ENCODE measurements around the gene CD300H.
"Not testable (repeated sequence)": the region's sequence is repeated elsewhere in the genome, so short reads cannot be mapped to it uniquely, and the experiment has no call there.

The CD300H gene

DNA sequence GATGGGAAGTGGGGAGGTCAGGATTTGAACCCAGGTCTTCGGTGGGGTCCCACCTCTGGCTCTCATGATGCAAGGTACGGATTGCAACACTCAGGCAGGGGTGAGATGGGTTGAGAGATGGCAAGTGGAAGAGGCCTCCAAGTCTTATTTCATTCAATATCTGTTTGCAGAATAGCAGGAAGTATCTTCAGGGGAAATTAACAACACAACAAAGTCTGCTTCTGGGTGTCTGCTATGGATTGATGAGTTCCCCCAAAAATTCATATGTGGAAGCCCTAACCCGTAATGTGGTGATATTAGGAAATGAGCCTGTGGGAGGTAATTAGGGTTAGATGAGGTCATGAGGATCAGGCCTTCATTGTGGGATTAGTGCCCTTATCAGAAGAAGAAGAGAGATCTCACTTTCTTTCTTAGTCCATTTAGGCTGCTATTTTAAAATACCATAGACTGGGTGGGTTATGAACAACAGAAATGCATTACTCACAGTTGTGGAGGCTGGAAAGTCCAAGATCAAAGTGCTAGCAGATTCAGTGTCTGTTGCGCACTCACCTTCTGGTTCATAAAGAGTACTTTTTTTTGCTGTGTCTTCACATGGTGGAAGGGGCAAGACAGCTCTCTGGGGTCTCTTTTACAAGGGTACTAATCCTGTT is 4.4 kb upstream of the CD300H start:
- no peaks in the 10 kb centered on the region for H3K9me3 ChIP-seq (ENCODE audit: control insufficient read depth, insufficient read depth, low read length)
- H3K36me3 ChIP-seq (ENCODE audit: insufficient read depth, low read length): no peaks in the 10 kb centered on the region
- peaks cover 11% of the 10 kb centered on the region; the same call in 1 of the 2 replicates for H3K4me1 ChIP-seq (ENCODE audit: insufficient read depth, low read length)
- no peak overlapping the region for H3K9ac ChIP-seq (ENCODE audit: low read depth, low read length)

DNA sequence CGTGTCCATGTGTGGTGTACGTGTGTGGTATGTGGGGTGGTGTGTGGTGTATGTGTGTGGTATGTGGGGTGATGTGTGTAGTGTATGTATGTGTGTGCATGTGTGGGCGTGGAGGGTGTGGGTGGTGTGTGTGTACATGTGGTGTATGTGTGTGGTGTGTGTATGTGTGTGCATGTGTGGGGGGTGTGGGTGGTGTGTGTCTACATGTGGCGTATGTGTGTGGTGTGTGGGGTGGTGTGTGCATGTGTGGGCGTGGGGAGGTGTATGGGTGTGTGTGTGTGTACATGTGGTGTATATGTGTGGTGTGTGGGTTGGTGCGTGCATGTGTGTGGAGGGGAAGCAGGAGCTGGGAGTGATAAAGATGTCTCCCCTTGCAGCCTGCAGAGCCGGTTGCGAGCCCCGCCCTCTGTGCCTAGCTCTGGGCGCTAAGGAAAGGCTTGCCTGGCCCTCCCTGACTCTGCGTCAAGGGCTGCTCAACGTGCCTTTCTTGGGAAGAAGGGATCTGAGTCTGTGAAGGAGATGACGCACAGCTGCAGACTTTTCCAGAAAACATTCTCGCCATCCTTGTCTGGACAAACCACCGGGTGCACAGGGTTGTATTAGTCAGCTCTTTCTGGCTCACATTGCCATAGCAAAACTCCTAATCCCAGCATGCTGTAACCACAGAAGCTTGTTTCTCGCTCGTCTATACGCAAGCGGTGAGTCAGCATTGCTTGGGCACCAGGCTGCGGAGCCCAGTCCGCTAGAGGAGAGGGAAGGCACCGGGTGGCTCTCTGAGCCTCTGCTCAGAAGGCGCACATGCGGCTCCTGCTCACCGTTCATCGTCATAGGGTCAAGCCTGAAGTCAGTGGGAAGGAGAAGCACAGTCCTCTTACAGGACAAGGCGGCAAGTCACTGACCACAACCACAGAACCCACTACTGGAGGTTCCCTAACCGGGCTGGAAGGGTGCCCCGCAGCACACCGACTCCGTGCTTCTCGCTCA is 2.0 kb upstream of the CD300H start:
- Histone ChIP-seq H3K9ac (ENCODE audit: low read depth, low read length) (no peak overlapping the region), H3K4me1 (ENCODE audit: insufficient read depth, low read length) (peaks cover 11% of the 10 kb centered on the region; the same call in 1 of the 2 replicates)

DNA sequence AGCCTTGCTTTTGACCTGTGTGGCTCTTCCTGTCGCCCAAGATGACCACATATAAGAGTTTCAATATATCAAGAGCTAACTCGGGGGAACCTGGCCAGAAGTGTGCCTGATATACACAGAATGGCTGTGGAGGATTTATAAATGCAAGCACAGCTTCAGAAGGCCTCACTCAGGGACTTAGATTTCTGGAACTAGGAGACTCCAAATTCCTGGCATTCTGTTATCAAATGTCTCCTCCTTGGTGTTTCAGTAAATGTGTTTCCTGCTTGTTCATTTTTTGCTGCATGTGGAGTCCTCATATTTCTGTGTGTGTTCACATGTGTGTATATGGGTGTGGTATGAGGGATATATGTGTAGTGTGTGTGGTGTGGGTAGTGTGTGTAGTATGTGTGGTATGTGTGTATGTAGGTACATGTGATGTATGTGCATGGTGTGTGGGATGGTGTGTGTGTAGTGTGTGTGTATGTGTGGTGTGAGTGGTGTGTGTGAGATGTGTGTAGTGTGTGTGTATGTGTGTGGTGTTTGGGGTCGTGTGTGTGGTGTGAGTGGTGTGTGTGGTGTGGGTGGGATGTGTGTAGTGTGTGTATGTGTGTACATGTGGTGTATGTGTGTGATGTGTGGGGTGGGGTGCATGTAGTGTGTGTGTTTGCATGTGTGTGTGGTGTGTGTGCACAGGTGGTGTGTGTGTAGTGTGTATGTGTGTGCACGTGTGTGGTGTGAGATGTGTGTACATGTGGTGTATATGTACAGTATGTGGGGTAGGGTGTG is 981 bp upstream of the CD300H start:
- H3K36me3 ChIP-seq (ENCODE audit: insufficient read depth, low read length): no peaks in the 10 kb centered on the region
- no peak overlapping the region for H3K9ac ChIP-seq (ENCODE audit: low read depth, low read length)
- peaks cover 11% of the 10 kb centered on the region; the same call in 1 of the 2 replicates for H3K4me1 ChIP-seq (ENCODE audit: insufficient read depth, low read length)
- H3K9me3 ChIP-seq (ENCODE audit: control insufficient read depth, insufficient read depth, low read length): no peaks in the 10 kb centered on the region

More for the DNA sequence above, 2.0 kb upstream of the CD300H start:
- Histone ChIP-seq H3K9me3 (ENCODE audit: control insufficient read depth, insufficient read depth, low read length) (no peaks in the 10 kb centered on the region), H3K36me3 (ENCODE audit: insufficient read depth, low read length) (no peaks in the 10 kb centered on the region)

DNA sequence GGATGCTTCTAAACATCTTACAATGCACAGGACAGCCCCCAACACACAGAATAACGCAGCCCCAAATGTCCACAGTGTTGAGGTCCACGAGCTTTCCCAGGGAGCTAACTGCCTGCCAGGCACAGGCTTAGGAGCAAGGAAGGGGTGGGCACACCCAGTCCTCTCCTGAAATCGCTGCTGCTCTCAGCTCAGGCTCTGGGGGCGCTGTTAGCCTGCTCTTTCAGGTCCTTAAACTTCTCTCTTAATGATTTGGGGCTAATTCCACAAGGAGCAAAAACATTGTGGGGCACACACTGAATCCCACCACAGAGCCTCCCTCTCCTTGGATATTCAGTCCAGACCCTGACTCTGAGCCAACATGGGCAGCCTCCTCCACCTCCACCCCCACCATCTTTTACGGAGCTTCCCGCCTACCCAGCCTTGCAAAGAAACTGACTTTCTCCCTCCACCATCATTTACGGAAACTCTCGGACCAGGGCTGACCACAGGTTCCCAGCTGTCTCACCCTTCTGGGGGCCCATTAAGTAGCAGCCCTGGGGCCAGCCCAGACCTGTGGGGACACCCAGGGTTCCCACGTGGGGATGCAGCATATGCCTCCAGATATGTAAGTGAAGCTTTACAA is 1.1 kb downstream of the CD300H start:
- no peaks in the 10 kb centered on the region for H3K9me3 ChIP-seq (ENCODE audit: control insufficient read depth, insufficient read depth, low read length)
- H3K9ac ChIP-seq (ENCODE audit: low read depth, low read length): no peak overlapping the region
- no peaks in the 10 kb centered on the region for H3K36me3 ChIP-seq (ENCODE audit: insufficient read depth, low read length)
- H3K4me1 ChIP-seq (ENCODE audit: insufficient read depth, low read length): peaks cover 11% of the 10 kb centered on the region; the same call in 1 of the 2 replicates

DNA sequence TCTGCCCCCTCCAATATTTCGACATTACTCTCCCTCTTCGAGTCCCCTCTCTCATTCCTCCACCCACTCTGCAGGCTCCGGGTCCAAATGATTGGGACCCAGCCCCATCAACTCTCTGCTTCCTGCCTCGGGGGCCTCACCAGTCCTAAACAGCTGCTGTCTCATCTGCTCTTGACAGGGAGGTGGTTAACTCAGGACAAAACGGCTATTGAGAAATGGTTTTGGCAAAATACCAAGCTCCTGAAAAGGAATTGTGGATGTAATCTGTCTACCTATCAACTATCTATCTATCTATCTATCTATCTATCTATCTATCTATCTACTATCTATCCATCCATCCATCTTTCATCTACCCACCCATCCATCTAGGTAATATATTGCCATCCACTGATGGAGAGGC is 2.2 kb downstream of the CD300H start:
- Histone ChIP-seq H3K9me3 (ENCODE audit: control insufficient read depth, insufficient read depth, low read length) (no peaks in the 10 kb centered on the region), H3K4me1 (ENCODE audit: insufficient read depth, low read length) (peaks cover 11% of the 10 kb centered on the region; the same call in 1 of the 2 replicates), H3K9ac (ENCODE audit: low read depth, low read length) (no peak overlapping the region), H3K36me3 (ENCODE audit: insufficient read depth, low read length) (no peaks in the 10 kb centered on the region)

DNA sequence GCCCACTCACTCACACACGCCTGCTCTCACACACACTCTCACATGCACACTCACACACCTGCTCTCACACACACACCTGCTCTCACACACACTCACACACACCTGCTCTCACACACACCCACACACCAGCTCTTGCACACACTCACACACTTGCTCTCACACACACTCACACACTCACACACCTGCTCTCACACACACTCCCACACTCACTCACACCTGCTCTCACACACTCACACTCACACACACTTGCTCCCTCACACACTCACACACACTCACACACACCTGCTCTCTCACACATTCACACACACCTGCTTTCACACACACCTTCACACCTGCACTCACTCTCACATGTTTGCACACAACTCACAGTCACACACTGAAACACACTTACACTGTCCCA is 4.0 kb downstream of the CD300H start:
- Histone ChIP-seq H3K4me1 (ENCODE audit: insufficient read depth, low read length) (no peaks in the 10 kb centered on the region), H3K9me3 (ENCODE audit: control insufficient read depth, insufficient read depth, low read length) (no peaks in the 10 kb centered on the region), H3K36me3 (ENCODE audit: insufficient read depth, low read length) (no peaks in the 10 kb centered on the region), H3K9ac (ENCODE audit: low read depth, low read length) (no peak overlapping the region)

DNA sequence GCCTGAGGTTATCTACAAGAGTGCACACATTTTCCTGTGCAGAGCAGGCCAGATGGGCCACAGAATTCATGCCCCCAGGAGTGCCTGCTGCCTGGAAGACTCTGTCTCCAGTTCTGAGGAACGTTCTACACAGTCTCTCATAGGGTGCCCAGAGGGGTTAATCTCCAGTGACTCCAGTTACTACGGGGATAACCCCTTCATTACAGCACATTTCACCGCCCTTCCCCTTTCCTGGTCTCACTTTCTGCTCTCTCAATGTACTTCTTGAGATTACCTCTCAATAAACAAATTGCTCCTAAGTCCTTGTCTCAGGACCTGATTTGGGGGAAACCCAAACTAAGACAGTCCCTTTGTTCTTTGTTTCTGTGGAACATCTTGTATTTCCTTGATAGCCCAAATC is 5.7 kb downstream of the CD300H start:
- no peaks in the 10 kb centered on the region for H3K4me1 ChIP-seq (ENCODE audit: insufficient read depth, low read length)
- 0 out of 2 replicates have a peak, but pooled peaks cover 10% of the 10 kb centered on the region for H3K9me3 ChIP-seq (ENCODE audit: control insufficient read depth, insufficient read depth, low read length)
- H3K9ac ChIP-seq (ENCODE audit: low read depth, low read length): no peak overlapping the region
- H3K36me3 ChIP-seq (ENCODE audit: insufficient read depth, low read length): 0 out of 2 replicates have a peak, but pooled peaks cover 2% of the 10 kb centered on the region

GRCh38 chr17:74558882-74559519 is 8.3 kb downstream of the CD300H start:
- 0 out of 2 replicates have a peak, but pooled peaks cover 10% of the 10 kb centered on the region for H3K9me3 ChIP-seq (ENCODE audit: control insufficient read depth, insufficient read depth, low read length)
- no peaks in the 10 kb centered on the region for H3K4me1 ChIP-seq (ENCODE audit: insufficient read depth, low read length)
- 0 out of 2 replicates have a peak, but pooled peaks cover 2% of the 10 kb centered on the region for H3K36me3 ChIP-seq (ENCODE audit: insufficient read depth, low read length)
- H3K9ac ChIP-seq (ENCODE audit: low read depth, low read length): no peak overlapping the region

GRCh38 chr17:74558402-74558801 is 8.9 kb downstream of the CD300H start:
- H3K9ac ChIP-seq (ENCODE audit: low read depth, low read length); H3K4me1 ChIP-seq (ENCODE audit: insufficient read depth, low read length); H3K36me3 ChIP-seq (ENCODE audit: insufficient read depth, low read length); H3K9me3 ChIP-seq (ENCODE audit: control insufficient read depth, insufficient read depth, low read length): not testable (repeated sequence)

GRCh38 chr17:74555427-74555940 is 11.8 kb downstream of the CD300H start:
- Histone ChIP-seq H3K36me3 (ENCODE audit: insufficient read depth, low read length) (0 out of 2 replicates have a peak, but pooled peaks cover 2% of the 10 kb centered on the region), H3K4me1 (ENCODE audit: insufficient read depth, low read length) (no peaks in the 10 kb centered on the region), H3K9me3 (ENCODE audit: control insufficient read depth, insufficient read depth, low read length) (0 out of 2 replicates have a peak, but pooled peaks cover 10% of the 10 kb centered on the region), H3K9ac (ENCODE audit: low read depth, low read length) (no peak overlapping the region)

- Histone ChIP-seq H3K9ac (ENCODE audit: low read depth, low read length) (no peak overlapping the region), H3K9me3 (ENCODE audit: control insufficient read depth, insufficient read depth, low read length) (0 out of 2 replicates have a peak, but pooled peaks cover 10% of the 10 kb centered on the region), H3K36me3 (ENCODE audit: insufficient read depth, low read length) (0 out of 2 replicates have a peak, but pooled peaks cover 2% of the 10 kb centered on the region), H3K4me1 (ENCODE audit: insufficient read depth, low read length) (no peaks in the 10 kb centered on the region)
Observed at GRCh38 chr17:74554909-74555308, 12.4 kb downstream of the CD300H start.

GRCh38 chr17:74552037-74552436 is 15.3 kb downstream of the CD300H start:
- Histone ChIP-seq H3K9ac (ENCODE audit: low read depth, low read length) (no peak overlapping the region), H3K4me1 (ENCODE audit: insufficient read depth, low read length) (no peaks in the 10 kb centered on the region), H3K9me3 (ENCODE audit: control insufficient read depth, insufficient read depth, low read length) (no peaks in the 10 kb centered on the region), H3K36me3 (ENCODE audit: insufficient read depth, low read length) (no peaks in the 10 kb centered on the region)

DNA sequence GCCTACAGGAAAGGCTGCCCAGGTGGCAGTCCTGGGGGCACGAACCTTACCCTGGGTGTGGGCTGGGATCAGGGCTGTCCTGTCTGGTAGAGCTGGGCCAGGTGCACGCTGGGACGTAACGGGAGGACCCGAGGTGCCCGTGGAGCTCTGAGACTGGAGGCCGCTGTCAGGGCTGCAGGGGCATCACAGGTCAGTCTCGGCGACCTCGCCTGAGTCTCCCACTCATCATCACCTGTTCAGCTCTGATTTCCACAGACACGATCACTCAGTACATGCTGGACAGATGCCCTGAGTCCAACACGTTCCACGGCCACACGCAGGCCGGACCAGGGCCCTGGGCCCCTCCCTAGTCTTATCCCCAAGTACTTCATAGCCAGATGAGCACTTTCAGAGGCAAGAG is 16.7 kb downstream of the CD300H start:
- Histone ChIP-seq H3K9me3 (ENCODE audit: control insufficient read depth, insufficient read depth, low read length) (no peaks in the 10 kb centered on the region), H3K36me3 (ENCODE audit: insufficient read depth, low read length) (no peaks in the 10 kb centered on the region), H3K9ac (ENCODE audit: low read depth, low read length) (no peak overlapping the region), H3K4me1 (ENCODE audit: insufficient read depth, low read length) (no peaks in the 10 kb centered on the region)
